RWPE1 (cell line): ENCODE data around the gene GFER.

Experiments used
- CTCF ChIA-PET: fragments of 350-600 bp; sonication (Branson Sonifier 250); formaldehyde crosslinking; extraction: SDS; loops from one replicate; lab custom pipeline; 2021; lab: Yijun Ruan, JAX
- POLR2A ChIA-PET: fragments of 400-600 bp; formaldehyde crosslinking; extraction: SDS; loops from one replicate; lab custom pipeline; 2020; ENCODE audit warnings: antibody characterized with exemption; ENCODE audit not compliant: low non-redundant PET; lab: Yijun Ruan, JAX
- DNase-seq: peaks from one replicate; pipeline ENCODE4 v3.0.0; 2012; ENCODE audit warnings: low spot score
- H3K27ac ChIP-seq: fragments of 450-650 bp; 2 replicates; pipeline ENCODE4 v1.5.1; 2017
- CTCF ChIP-seq: fragments of 450-650 bp; conservative IDR thresholded peaks from 2 replicates; pipeline ENCODE4 v1.5.1; 2017; ENCODE audit warnings: low read depth, mild to moderate bottlenecking

Gene GFER

GRCh38 chr16:1972490-1972877, 11.5 kb upstream of the GFER start:
- no peak for DNase-seq
- TF ChIP-seq CTCF = no peak
- POLR2A ChIA-PET = no interaction called here
- CTCF ChIA-PET = no interaction called here
- peak overlapping the region; percentile 94 for H3K27ac ChIP-seq

- DNase-seq = no peak
- H3K27ac ChIP-seq = peak overlapping the region; percentile 94; the same call in 1 of the 2 replicates
- no peak for TF ChIP-seq CTCF
- POLR2A ChIA-PET = interaction anchor here (0.6 kb wide), 1 partner anchor 33 kb away, joined by 4 read pairs; no protein-coding TSS in a partner anchor
- CTCF ChIA-PET = no interaction called here
These were observed 10.4 kb upstream of the GFER start for GRCh38 chr16:1973461-1974156.

- TF ChIP-seq CTCF = no peak
- CTCF ChIA-PET = no interaction called here
- H3K27ac ChIP-seq = no peak overlapping the region
- POLR2A ChIA-PET = no interaction called here
- no peak for DNase-seq
These were observed 9.6 kb upstream of the GFER start for GRCh38 chr16:1974157-1975070.

GRCh38 chr16:1975432-1976215, 8.4 kb upstream of the GFER start:
- DNase-seq = no peak
- no peak for TF ChIP-seq CTCF
- ChIA-PET CTCF (interaction anchor here (0.6 kb wide), 1 partner anchor 47 kb away, joined by 3 read pairs; no protein-coding TSS in a partner anchor), POLR2A (no interaction called here)
- peak overlapping the region; percentile 74 for H3K27ac ChIP-seq

GRCh38 chr16:1976216-1976520, 7.8 kb upstream of the GFER start:
- no peak for TF ChIP-seq CTCF
- ChIA-PET CTCF (interaction anchor here (0.6 to 0.8 kb wide), 2 partner anchors 9 to 48 kb away, joined by 3 read pairs; no protein-coding TSS in a partner anchor), POLR2A (interaction anchor here (0.6 kb wide), 1 partner anchor 9 kb away, joined by 3 read pairs; the partner anchor contains the start of gene RNF151)
- peak overlapping the region; percentile 74 for H3K27ac ChIP-seq
- no peak for DNase-seq
